Stimulated activated CD8-positive, alpha-beta memory T cell treated with anti-CD3 and anti-CD28 coated beads, Interleukin-4, amount 100 ng/mL, for 48 hours (primary cell): ENCODE measurements around the gene MYO19.
"Not testable (repeated sequence)": the region's sequence is repeated elsewhere in the genome, so short reads cannot be mapped to it uniquely, and the experiment has no call there.

ENCODE experiments used
- DNase-seq: peaks from one replicate; pipeline ENCODE4 v3.0.0-alpha.2; 2020

The MYO19 gene

GRCh38 chr17:36498560-36499300, 35.9 kb downstream of the MYO19 start:
- DNase-seq = no peak

GRCh38 chr17:36498155-36498554, 36.5 kb downstream of the MYO19 start:
- no peak for DNase-seq

- DNase-seq = no peak
These were observed 38.5 kb downstream of the MYO19 start for GRCh38 chr17:36496018-36496789.

GRCh38 chr17:36495076-36495578, 39.5 kb downstream of the MYO19 start:
- DNase-seq = no peak

- no peak for DNase-seq
These were observed 40.0 kb downstream of the MYO19 start for GRCh38 chr17:36494674-36495073.

- DNase-seq = no peak
These were observed 40.7 kb downstream of the MYO19 start for GRCh38 chr17:36493956-36494355.

- peak; percentile 93 for DNase-seq
These were observed 48.2 kb downstream of the MYO19 start, which contains the start of gene ZNHIT3 for GRCh38 chr17:36486204-36487194. TSS of gene ZNHIT3 (plus strand) at chr17:36486681. CDS start at chr17:36486700, 19 bp downstream.

GRCh38 chr17:36485805-36486203, 48.9 kb downstream of the MYO19 start:
- no peak for DNase-seq

GRCh38 chr17:36485027-36485426, 49.6 kb downstream of the MYO19 start:
- DNase-seq = no peak

- DNase-seq = not testable (repeated sequence)
These were observed 50.6 kb downstream of the MYO19 start for GRCh38 chr17:36484021-36484420.

GRCh38 chr17:36482611-36483504, 51.8 kb downstream of the MYO19 start:
- peak; percentile 91 for DNase-seq

GRCh38 chr17:36481829-36482228, 52.8 kb downstream of the MYO19 start:
- no peak for DNase-seq

- no peak for DNase-seq
These were observed 59.2 kb downstream of the MYO19 start for GRCh38 chr17:36475346-36475970.

GRCh38 chr17:36474571-36474970, 60.1 kb downstream of the MYO19 start:
- no peak for DNase-seq

- DNase-seq = no peak
These were observed 64.2 kb downstream of the MYO19 start for GRCh38 chr17:36470499-36470898.

- DNase-seq = no peak
These were observed 64.9 kb downstream of the MYO19 start for GRCh38 chr17:36469733-36470132.

- DNase-seq = no peak
These were observed 65.6 kb downstream of the MYO19 start for GRCh38 chr17:36468903-36469635.

- DNase-seq = no peak
These were observed 69.9 kb downstream of the MYO19 start for GRCh38 chr17:36464765-36465088.

GRCh38 chr17:36463916-36464764, 70.5 kb downstream of the MYO19 start:
- peak; percentile 75 for DNase-seq
